ENCODE data around the gene MUC22. TPM values are rescaled to one million over a fixed set of nuclear protein-coding genes. Genes with fewer than 3 reads are reported as not detected.

Gene MUC22
- total RNA-seq, 1 donor from 2014 or later: not detected

- TF ChIP-seq, protein P1, sequence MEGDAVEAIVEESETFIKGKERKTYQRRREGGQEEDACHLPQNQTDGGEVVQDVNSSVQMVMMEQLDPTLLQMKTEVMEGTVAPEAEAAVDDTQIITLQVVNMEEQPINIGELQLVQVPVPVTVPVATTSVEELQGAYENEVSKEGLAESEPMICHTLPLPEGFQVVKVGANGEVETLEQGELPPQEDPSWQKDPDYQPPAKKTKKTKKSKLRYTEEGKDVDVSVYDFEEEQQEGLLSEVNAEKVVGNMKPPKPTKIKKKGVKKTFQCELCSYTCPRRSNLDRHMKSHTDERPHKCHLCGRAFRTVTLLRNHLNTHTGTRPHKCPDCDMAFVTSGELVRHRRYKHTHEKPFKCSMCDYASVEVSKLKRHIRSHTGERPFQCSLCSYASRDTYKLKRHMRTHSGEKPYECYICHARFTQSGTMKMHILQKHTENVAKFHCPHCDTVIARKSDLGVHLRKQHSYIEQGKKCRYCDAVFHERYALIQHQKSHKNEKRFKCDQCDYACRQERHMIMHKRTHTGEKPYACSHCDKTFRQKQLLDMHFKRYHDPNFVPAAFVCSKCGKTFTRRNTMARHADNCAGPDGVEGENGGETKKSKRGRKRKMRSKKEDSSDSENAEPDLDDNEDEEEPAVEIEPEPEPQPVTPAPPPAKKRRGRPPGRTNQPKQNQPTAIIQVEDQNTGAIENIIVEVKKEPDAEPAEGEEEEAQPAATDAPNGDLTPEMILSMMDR (IDR thresholded peaks at IDR 0.05): no peak
- no peaks in the 10 kb centered on the region for H3K36me3 ChIP-seq
- no peak for DNase-seq (ENCODE audit: low spot score in 2 of 2)
- H3K27ac ChIP-seq: no peak overlapping the region
- H3K4me1 ChIP-seq: no peaks in the 10 kb centered on the region
- H3K27me3 ChIP-seq: no peaks in the 10 kb centered on the region
- no peaks in the 10 kb centered on the region for H3K9me3 ChIP-seq
- no peak overlapping the region for H3K4me3 ChIP-seq
- intact Hi-C loops (cut with DNase I): no loop called here
Measured at GRCh38 chr6:30987304-30987703, 23.0 kb upstream of the MUC22 start.

DNA sequence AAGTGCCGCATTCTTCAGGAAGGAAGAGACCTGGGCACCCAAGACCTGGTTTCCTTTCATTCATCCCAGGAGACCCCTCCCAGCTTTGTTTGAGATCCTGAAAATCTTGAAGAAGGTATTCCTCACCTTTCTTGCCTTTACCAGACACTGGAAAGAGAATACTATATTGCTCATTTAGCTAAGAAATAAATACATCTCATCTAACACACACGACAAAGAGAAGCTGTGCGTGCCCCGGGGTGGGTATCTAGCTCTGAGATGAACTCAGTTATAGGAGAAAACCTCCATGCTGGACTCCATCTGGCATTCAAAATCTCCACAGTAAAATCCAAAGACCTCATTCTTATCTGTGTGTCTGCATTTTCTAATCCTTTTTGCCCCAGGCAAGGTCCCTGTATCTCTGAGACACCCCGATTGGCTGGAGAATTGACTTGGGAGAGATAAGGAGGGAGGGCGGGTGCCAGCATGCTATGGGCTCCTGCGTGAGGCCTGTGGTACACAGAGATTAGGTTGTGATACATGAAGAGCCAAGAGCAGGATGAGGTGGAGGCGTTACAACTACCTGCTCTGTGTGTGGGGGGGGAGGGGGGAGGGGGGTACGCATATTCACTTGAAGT is 22.0 kb upstream of the MUC22 start:
- H3K27ac ChIP-seq: no peak overlapping the region
- DNase-seq (ENCODE audit: low spot score in 2 of 2): no peak
- no peak overlapping the region for H3K4me3 ChIP-seq
- TF ChIP-seq, protein P1 (IDR thresholded peaks at IDR 0.05): no peak
- no peaks in the 10 kb centered on the region for H3K36me3 ChIP-seq
- no peaks in the 10 kb centered on the region for H3K27me3 ChIP-seq
- intact Hi-C loops (cut with DNase I): no loop called here
- no peaks in the 10 kb centered on the region for H3K9me3 ChIP-seq
- no peaks in the 10 kb centered on the region for H3K4me1 ChIP-seq

DNA sequence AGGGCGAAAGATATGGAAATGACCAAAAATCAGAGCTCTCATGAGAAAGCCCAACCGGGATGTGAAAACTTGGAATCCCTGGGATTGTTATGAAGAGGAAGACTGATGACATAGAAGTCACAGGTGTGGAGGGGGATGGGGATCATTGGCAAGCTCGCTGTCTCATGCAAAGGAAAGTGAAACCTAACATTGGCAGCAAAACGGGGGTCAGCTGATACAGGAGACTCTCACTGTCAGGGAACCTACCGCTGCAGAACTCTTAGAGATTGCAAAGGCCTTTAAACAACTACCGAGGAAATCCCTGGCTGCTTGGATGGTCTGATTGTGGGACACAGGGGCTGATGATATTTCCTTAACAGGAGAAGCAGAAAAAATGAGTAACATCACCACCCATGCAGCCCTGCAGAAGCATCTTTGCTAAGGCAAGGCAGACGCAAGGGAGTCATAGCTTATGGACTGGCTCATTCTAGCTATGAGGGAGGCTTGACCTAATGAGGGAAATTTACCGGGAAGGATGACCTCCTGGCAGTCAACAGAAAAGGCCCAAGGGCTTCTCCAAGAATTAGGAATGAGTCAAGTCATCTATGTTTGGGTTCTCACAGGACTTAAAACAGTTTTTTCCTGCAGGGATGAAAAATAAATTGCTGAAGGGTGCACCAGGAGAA is 19.7 kb upstream of the MUC22 start:
- H3K9me3 ChIP-seq: no peaks in the 10 kb centered on the region
- H3K36me3 ChIP-seq: no peaks in the 10 kb centered on the region
- no peak for DNase-seq (ENCODE audit: low spot score in 2 of 2)
- intact Hi-C loops (cut with DNase I): loop anchor here (1.0 kb wide), 1 partner anchor 15 kb away; no protein-coding TSS in a partner anchor
- TF ChIP-seq, protein P1 (IDR thresholded peaks at IDR 0.05): no peak
- H3K27me3 ChIP-seq: no peaks in the 10 kb centered on the region
- no peak overlapping the region for H3K4me3 ChIP-seq
- no peak overlapping the region for H3K27ac ChIP-seq
- no peaks in the 10 kb centered on the region for H3K4me1 ChIP-seq

GRCh38 chr6:30991891-30992290 is 18.4 kb upstream of the MUC22 start:
- intact Hi-C loops (cut with DNase I): loop anchor here (1.0 kb wide), 1 partner anchor 17 kb away; no protein-coding TSS in a partner anchor
- Histone ChIP-seq H3K27ac (no peak overlapping the region), H3K4me3 (no peak overlapping the region), H3K9me3 (no peaks in the 10 kb centered on the region), H3K4me1 (no peaks in the 10 kb centered on the region), H3K27me3 (no peaks in the 10 kb centered on the region), H3K36me3 (no peaks in the 10 kb centered on the region)
- no peak for DNase-seq (ENCODE audit: low spot score in 2 of 2)
- TF ChIP-seq, protein P1 (IDR thresholded peaks at IDR 0.05): no peak

- TF ChIP-seq, protein P1 (IDR thresholded peaks at IDR 0.05): no peak
- Histone ChIP-seq H3K27ac (no peak overlapping the region), H3K9me3 (no peaks in the 10 kb centered on the region), H3K4me3 (no peak overlapping the region), H3K36me3 (no peaks in the 10 kb centered on the region), H3K4me1 (no peaks in the 10 kb centered on the region), H3K27me3 (no peaks in the 10 kb centered on the region)
- no peak for DNase-seq (ENCODE audit: low spot score in 2 of 2)
- intact Hi-C loops (cut with DNase I): no loop called here
Measured at GRCh38 chr6:30997301-30997700, 13.0 kb upstream of the MUC22 start.
